Neural progenitor cell (in vitro differentiated cells): ENCODE measurements around the gene CD63.

Experiments used
- EZH2phosphoT487 ChIP-seq: fragments of 200-600 bp; sonication (generic); IDR thresholded peaks from 2 replicates; pipeline ENCODE4 v1.6.1; 2017; ENCODE audit warnings: antibody characterized with exemption
- TF ChIP-seq, protein P1 (sequence below): fragments of 200-600 bp; sonication (generic); IDR thresholded peaks from 2 replicates; pipeline ENCODE4 v1.5.1; 2017; ENCODE audit warnings: antibody characterized with exemption, mild to moderate bottlenecking

GRCh38 chr12:55733021-55733555 lies 4.3 kb upstream of the CD63 start:
- TF ChIP-seq, protein P1, sequence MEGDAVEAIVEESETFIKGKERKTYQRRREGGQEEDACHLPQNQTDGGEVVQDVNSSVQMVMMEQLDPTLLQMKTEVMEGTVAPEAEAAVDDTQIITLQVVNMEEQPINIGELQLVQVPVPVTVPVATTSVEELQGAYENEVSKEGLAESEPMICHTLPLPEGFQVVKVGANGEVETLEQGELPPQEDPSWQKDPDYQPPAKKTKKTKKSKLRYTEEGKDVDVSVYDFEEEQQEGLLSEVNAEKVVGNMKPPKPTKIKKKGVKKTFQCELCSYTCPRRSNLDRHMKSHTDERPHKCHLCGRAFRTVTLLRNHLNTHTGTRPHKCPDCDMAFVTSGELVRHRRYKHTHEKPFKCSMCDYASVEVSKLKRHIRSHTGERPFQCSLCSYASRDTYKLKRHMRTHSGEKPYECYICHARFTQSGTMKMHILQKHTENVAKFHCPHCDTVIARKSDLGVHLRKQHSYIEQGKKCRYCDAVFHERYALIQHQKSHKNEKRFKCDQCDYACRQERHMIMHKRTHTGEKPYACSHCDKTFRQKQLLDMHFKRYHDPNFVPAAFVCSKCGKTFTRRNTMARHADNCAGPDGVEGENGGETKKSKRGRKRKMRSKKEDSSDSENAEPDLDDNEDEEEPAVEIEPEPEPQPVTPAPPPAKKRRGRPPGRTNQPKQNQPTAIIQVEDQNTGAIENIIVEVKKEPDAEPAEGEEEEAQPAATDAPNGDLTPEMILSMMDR = no peak
- no peak for TF ChIP-seq EZH2phosphoT487
